ENCODE results near the gene CAPN5.

The CAPN5 gene

DNA sequence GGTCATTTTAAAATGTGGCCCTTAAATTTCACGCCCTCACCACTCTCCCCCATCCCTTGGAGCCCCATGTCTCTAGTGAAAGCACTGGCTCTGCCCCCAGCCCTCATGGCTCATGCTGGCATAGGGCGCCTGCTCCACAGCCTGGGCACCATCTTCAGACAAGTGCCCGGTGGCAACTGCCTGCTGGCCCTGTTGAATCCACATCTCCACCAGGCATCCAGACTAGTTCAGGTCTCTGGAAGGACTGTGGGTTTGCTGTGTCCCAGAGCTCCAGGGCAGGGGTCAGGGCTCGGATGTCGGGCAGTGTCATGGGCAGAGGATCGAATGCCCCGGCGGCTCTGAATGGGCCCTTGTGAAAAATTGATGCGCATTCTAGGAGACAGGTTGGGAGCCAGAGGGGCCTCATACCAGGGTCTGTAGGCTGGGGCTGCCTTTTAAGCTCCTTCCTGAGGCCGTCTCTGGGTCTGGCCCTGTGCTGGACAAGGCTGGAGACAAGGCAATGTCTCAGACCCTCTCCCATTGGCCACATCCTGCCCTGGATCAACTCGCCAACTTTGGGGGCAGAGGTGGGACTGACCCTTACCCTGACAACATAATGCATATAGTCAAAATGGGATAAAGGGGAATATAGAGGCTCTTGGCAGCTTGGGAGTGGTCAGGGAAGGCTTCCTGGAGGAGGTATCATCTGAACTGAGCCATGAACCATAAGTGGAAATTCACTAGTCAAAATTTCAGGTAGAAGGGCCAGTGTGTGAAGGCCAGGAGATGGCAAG, 62.5 kb downstream of the CAPN5 start:
- TF ChIP-seq, protein P1, sequence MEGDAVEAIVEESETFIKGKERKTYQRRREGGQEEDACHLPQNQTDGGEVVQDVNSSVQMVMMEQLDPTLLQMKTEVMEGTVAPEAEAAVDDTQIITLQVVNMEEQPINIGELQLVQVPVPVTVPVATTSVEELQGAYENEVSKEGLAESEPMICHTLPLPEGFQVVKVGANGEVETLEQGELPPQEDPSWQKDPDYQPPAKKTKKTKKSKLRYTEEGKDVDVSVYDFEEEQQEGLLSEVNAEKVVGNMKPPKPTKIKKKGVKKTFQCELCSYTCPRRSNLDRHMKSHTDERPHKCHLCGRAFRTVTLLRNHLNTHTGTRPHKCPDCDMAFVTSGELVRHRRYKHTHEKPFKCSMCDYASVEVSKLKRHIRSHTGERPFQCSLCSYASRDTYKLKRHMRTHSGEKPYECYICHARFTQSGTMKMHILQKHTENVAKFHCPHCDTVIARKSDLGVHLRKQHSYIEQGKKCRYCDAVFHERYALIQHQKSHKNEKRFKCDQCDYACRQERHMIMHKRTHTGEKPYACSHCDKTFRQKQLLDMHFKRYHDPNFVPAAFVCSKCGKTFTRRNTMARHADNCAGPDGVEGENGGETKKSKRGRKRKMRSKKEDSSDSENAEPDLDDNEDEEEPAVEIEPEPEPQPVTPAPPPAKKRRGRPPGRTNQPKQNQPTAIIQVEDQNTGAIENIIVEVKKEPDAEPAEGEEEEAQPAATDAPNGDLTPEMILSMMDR (IDR thresholded peaks at IDR 0.05; ENCODE audit: insufficient read depth, low read depth, low read length, missing control alignments) = no peak
- DNase-seq (ENCODE audit: low read depth) = no peak
- H3K4me3 ChIP-seq (ENCODE audit: low read depth, low read length) = no peak overlapping the region

DNA sequence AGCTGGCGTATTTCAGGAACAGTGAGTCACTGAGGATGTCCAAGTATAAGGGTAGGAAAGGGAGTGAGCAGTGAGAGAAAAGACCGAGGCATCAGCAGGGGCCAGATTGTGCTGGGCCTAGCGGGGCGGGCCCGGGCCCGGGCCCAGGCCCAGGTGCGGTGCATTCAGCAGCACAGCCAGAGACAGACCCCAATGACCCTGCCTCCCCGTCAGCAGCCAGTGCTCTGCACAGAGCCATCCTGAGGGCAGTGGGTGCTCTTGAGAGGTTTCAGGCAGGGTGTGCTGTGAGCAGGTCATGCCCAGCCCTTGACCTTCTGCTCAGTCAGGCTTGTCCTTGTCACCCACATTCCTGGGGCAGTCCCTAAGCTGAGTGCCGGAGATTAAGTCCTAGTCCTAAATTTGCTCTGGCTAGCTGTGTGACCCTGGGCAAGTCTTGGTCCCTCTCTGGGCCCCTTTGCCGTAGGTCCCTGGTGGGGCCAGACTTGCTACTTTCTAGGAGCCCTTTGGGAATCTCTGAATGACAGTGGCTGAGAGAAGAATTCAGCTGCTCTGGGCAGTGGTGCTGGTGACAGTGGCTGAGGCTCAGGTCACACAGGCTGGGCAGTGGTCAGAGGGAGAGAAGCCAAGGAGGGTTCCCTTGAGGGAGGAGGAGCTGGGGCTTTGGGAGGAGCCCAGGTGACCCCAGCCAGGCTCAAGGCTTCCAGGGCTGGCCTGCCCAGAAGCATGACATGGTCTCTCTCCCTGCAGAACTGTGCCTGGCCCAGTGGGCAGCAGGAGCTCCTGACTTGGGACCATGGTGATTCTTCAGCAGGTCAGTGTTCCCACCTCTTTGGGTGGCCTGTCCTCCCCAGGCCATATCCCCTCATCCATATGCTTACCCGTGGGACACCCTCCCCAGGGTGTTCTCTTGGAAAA, 63.3 kb downstream of the CAPN5 start:
- TF ChIP-seq, protein P1 (IDR thresholded peaks at IDR 0.05; ENCODE audit: insufficient read depth, low read depth, low read length, missing control alignments) = no peak
- no peak overlapping the region for H3K4me3 ChIP-seq (ENCODE audit: low read depth, low read length)
- no peak for DNase-seq (ENCODE audit: low read depth)

DNA sequence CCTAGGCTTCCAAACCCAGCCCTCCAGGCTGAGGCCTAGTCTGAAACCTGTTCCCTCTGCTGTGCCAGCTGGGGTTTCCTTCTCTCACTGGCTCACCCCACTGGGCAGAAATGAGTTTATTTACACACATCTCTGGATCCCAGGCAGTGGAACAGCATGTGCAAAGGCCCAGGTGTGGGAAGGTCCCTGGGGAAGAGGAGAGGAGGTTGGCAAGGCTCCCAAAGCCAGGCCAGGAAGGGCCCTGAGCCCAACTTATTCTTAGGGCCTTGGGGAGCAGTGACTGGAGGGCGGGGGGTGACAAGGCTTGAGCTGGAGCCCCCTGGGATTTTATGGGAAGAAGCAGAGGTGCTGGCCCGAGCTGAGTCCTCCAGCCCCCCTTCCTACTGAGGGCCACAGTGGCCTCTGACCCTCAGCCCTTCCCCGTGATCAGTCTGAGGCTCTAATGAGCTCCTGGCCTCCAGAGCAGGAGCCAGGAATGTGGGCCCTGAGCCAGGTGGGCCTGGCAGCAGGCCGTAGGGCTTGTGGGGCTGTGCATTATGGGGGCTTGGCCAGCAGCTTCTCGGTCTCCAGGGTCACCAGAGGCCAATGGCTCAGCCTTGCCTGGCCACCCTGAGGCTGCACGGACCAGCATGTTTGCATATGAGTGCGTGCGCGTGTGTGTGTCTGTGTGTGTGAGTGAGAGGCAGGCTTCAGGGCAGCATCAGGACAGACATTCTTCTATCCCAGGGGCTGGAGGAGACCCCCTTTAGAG, 64.2 kb downstream of the CAPN5 start:
- no peak overlapping the region for H3K4me3 ChIP-seq (ENCODE audit: low read depth, low read length)
- TF ChIP-seq, protein P1 (IDR thresholded peaks at IDR 0.05; ENCODE audit: insufficient read depth, low read depth, low read length, missing control alignments) = no peak
- no peak for DNase-seq (ENCODE audit: low read depth)

DNA sequence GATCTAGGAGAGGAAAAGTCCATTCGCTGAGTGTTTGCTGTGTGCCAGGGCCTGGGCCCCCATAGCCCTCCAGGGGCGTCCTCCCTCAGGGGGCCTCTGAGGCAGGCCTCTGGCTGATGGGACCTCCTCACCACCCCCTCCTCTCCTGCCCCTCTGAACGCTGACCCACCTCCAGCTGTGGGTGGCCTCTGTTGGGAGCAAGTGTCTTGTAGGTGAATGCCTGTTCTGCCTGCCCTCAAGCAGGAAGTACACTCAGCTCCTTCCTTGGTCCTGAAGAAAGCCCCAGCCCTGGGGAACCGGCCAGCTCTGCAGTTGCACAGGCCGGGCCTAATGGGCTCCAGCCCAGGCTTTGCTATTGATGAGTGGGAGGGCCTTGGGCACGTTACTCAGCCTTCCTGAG, 64.8 kb downstream of the CAPN5 start:
- TF ChIP-seq, protein P1 (IDR thresholded peaks at IDR 0.05; ENCODE audit: insufficient read depth, low read depth, low read length, missing control alignments) = no peak

DNA sequence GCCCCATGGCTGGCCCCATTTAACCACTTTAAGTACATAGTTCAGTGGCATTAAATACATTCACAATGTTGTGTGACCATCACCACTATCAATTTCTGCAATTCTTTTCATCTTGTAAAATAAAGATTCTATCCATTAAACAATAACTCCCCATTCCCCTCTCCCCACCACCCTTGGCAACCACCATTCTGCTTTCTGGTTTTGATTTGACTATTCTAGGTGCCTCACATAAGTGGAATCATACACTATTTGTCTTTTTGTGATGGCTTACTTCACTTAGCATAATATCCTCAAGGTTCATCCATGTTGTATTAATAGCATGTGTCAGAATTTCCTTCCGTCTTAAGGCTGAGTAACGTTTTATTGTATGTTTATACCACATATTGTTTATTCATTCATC, 68.3 kb downstream of the CAPN5 start:
- no peak for DNase-seq (ENCODE audit: low read depth)
- no peak overlapping the region for H3K4me3 ChIP-seq (ENCODE audit: low read depth, low read length)
- TF ChIP-seq, protein P1 (IDR thresholded peaks at IDR 0.05; ENCODE audit: insufficient read depth, low read depth, low read length, missing control alignments) = no peak

More for the DNA sequence above, 64.8 kb downstream of the CAPN5 start:
- H3K4me3 ChIP-seq (ENCODE audit: low read depth, low read length) = no peak overlapping the region
- no peak for DNase-seq (ENCODE audit: low read depth)

DNA sequence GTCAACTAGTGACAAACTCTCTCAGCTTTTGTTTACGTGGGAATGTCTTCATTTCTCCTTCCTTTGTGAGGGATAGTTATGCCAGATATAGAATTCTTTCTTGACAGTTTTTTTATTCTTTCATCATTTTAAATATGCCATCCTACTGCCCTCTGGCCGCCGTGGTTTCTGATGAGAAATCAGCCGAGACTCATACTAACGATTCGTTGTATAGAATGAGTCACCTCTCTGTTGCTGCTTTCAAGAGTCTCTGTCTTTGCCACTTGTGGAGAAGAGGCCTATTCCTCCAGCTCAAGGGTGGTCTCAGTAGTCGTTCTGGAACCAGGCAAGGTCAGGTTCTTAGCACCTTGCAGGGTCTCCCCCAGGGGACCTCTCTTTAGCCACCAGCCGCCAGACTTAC, 69.3 kb downstream of the CAPN5 start:
- TF ChIP-seq, protein P1 (IDR thresholded peaks at IDR 0.05; ENCODE audit: insufficient read depth, low read depth, low read length, missing control alignments) = no peak
- H3K4me3 ChIP-seq (ENCODE audit: low read depth, low read length) = no peak overlapping the region
- DNase-seq (ENCODE audit: low read depth) = no peak
